AG20443 (cell line): ENCODE measurements around the gene RORC.
"Not testable (repeated sequence)": the region's sequence is repeated elsewhere in the genome, so short reads cannot be mapped to it uniquely, and the experiment has no call there.

Source experiments
- DNase-seq: peaks from one replicate; pipeline ENCODE4 v3.0.0; 2012; ENCODE audit warnings: low spot score, mixed read lengths

The RORC gene

DNA sequence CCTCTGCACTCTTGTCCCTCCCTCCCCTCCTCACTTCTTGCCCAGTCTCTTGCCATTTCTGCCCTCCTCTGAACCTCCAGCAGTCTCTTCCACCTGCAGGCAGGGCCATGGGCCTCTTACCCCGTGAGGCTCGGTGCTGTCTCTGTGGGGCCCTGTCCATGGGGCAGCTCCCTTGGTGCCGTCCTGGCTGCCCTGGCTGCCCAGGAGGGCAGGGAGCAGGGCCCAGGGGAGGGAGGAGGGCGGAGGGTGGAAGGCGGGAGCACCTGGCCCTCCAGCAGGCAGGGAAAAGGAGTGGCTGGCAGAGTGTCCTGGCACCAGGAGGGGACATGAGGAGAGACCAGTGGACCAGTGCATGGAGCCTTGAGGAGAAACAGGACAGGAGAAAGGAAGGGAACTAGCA, at the start of gene RORC:
Gene RORC, minus strand, starts transcription at position 198 of the 400 bp plus-strand sequence. Its CDS starts 38 bp downstream, at position 160.
- no peak for DNase-seq

DNA sequence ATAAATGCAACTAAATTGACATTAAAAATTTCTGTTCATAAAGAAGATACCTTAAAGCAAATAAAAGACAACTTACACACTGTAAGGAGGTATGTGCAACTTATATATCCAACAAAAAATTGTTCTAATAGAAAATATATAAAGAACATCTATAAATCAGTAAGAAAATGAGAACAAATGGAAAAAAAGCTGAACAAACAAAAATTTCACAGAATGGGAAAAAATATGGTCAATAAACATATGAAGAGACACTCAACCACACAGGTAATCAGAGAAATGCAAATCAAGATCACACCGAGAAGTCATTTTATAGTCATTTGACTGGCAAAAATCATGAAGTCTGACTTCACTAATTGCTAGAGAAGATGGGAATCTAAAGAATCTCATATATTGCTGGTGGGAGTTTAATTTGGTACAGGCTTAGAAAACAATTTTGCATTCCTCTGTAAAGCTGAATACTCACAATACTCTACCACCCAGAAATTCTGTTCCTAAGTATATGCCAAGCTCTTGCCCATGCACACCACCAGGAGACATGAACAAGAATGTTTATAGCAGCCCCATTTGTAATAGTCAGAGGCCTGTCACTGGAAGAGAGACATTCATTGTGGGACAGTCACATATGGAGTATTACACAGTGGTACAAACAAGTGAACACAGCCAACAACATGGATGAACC, 44.0 kb upstream of the RORC start:
- no peak for DNase-seq

DNA sequence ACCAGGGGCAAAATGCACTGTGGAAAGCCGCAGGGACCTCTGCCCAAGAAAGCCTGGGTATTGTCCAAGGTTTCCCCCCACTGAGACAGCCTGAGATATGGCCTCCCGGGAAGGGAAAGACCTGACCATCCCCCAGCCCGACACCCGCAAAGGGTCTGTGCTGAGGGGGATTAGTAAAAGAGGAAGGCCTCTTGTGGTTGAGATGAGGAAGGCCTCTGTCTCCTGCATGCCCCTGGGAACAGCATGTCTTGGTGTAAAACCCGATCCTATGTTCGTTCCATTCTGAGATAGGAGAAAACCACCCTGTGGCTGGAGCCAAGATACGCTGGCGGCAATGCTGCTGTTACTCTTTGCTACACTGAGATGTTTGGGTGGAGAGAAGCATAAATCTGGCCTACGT, 41.2 kb upstream of the RORC start:
- not testable (repeated sequence) for DNase-seq

DNA sequence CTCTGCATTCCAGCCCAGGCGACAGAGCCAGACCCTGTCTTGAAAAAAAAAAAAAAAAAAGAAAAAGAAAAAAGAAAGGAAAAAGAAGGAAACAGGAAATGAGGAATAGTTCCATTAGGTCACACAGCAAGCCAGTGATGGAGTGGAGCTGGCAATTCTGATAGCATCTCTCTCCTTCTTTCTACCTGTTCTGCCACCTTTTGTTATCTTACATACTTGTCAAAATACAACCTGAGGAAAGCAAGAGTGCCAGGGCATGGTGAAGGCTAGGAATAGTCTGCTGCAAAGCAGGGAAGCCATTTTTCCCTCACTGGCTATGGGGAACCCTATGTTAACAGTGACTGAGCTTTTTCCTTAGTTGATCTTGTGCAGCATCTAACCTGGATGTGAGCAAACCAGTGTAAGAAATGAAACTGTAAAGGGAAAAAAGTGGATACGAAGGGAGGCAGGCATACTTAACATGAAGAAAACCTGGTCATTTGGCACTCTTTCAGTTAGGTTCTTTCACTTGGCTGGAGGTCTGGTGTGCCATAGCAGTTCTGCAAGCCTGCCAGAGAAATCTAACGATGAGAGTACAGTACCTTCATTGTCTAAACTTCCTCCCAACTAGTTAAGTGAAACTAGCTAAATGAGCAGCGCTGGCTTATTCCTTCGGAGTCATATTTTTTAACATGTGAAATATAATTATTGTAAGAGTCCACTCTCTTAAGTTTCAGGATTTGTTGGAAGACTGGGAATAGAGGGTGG, 39.9 kb upstream of the RORC start:
- no peak for DNase-seq

DNA sequence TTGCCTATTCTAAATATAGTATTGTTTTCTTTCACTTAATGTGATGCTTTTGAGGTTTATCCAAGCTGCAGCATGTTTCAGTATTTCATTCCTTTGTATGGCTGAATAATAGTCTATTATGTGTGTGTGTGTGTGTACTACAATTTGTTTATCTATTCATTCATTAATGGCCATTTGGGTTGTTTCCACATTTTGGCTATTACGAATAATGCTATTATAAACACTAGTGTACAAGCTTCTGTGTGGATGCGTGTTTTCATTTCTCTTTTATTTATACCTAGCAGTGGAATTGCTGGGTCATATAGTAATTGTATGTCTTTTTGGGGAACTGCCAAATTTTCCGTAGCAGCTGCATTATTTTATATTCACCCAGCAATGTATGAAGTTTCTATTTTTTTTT, 36.9 kb upstream of the RORC start:
- DNase-seq = no peak

DNA sequence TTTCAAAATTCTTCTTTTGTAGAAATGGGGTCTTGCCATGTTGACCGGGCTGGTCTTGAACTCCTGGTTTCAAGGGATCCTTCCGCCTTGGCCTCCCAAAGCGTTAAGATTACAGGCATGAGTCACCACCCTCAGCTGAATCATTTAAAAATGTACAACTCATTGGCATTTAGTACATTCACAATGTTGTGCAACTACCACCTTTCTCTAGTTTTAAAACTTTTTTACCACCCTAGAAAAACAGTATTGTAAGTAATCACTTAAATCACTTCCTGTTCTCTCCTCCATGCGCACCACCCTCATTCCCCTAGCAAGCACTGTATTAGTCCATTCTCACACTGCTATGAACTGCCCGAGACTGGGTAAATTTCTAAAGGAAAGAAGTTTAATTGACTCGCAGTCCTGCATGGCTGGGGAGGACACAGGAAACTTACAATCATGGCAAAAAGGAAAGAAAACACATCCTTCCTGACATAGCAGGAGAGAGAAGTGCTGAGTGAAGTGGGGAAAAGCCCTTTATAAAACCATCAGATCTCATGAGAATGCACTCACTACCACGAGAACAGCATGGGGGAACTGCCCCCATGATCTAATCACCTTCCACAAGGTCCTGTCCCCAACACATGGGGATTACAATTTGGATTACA, 36.3 kb upstream of the RORC start:
- DNase-seq = peak; percentile 28

DNA sequence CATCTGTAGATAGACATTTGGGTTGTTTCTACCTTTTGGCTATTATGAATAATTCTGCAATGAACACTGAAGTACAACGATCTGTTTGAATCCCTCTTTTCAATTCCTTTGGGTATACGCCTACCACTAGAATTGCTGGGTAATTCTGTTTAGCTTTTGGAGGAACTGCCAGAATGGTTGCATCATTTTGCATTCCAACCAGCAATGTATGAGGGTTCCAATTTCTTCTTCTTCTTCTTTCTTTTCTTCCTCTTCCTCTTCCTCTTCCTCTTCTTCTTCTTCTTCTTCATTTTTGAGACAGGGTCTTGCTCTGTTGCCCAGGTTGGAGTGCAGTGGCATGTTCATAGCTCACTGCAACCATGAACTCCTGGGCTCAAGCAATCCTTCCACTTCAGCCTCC, 35.7 kb upstream of the RORC start:
- DNase-seq = no peak

DNA sequence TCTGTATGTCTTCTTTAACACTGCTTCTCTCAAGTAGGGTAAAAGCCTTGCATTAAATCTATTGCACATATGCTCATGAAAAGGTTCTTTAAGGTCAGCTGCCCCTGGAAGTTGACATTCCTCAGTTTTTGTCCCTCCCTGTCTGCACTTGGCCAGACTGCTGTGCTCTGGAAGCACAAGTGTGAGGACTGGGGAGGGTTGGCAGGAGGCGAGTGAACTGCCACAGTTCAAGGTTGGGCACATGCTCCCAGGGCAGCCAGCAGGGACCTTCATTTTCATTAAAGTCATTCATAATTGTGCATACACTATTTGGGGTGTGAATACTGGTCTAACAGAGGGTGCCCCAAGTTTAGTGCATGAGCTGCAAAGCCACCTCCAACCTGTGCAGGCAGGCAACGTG, 32.8 kb upstream of the RORC start:
- DNase-seq = peak; percentile 7

DNA sequence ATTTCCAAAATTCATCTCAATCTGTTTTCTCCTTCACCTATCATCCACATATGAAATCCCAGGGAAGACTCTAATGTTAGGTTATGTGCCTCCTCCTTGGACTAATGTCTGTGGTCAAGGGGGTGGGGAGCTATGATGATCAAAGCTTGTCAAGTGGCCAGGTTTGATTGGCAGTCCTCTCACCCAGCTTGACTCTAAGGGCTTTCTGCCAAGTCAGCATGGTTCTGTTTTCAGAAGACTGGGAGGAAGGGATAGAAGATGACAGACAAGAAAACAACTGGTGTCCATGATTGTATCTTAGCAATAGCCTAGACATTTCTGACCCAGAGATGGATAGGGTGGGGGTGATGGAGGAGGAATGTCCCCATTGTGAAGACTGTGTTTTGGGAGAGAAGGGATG, 31.0 kb upstream of the RORC start:
- DNase-seq = no peak

DNA sequence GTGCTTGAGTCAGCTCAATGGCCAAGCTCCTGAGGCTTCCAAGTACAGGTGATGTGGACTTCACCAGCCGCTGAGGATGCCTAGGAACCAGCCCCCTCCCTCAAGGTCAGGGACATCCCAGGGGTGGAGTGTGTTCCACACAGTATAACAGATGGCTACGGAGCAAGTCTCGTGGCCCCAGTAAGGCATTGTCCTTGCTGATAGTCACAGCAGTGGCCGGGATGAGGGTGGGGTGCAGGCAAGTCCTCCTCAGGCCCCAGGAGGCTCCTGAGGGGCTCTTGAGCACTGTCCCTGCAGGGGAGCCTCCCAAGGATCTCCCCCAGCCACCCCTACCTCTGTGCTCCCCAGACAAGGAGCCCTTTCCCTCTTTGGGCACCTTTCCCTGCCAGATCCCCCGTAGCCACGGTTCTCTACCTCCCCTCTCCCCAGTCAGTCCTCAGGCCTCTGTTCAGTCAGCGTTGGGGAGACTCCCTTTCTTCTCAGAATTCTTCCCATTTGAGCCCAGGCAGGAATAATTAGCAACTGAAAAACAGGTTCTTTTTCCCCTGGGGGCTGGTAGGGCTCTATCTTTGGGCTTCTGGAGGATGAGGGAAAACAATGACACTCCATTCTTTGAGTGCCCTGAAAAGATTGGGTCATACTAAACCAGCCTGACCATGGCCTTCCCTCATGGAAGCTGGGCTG, 29.0 kb upstream of the RORC start:
- DNase-seq = no peak

DNA sequence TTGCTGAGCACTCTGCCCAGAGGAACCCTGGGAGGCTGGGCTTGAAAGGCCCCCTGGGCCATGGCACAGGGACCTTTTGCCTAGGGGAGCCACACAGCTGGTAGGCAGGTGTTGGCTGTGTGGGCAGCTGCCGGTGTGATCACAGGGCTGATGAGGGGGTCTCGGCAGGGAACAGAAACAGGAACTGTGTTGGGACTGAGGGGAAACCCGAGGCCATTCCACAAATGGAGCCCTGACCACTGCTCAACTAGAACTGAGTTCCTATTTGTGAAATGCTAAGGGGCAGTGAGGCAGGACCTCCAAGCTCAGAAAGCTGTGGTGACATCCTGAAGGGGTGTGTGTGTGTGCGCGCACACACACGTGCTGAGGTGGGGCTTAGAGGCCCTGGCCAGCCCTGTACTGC, 28.3 kb upstream of the RORC start:
- DNase-seq = no peak

DNA sequence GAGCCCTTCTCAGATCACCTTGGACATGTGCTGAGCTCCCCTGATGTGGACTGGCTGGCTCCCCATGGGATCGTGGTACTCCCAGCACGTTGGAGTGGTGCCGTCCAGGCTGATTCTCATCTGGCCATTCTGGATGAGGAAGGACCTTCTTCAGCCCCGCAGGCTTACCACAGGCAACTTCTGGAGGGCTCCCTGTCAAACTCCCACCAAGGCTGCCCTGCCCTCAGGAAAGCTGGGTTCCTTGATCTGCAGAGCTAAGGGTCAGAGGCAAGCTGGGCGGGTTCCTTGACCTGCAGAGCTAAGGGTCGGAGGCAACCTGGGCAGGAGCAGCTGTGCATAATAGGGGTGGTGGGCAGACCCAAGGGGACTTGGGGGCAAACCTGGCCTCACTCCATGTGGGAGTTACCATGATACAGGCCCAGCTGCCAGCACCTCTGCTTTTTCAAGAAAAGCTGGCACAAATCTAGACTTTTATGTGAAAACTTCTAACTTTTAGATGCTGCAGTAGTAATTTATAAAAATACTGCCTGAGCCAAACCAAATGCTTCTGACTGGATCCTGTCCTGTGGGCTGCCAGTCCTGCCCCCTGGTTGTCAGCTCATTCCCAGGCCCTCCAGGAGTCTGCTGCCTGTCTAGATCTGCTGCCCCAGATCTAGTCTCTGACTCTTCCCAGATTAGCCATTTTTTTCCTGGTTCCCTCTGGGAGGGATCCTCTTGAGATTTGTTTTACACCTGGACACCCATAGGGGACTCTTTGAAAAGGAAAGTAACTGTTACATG, 27.5 kb upstream of the RORC start:
- DNase-seq = peak; percentile 11

DNA sequence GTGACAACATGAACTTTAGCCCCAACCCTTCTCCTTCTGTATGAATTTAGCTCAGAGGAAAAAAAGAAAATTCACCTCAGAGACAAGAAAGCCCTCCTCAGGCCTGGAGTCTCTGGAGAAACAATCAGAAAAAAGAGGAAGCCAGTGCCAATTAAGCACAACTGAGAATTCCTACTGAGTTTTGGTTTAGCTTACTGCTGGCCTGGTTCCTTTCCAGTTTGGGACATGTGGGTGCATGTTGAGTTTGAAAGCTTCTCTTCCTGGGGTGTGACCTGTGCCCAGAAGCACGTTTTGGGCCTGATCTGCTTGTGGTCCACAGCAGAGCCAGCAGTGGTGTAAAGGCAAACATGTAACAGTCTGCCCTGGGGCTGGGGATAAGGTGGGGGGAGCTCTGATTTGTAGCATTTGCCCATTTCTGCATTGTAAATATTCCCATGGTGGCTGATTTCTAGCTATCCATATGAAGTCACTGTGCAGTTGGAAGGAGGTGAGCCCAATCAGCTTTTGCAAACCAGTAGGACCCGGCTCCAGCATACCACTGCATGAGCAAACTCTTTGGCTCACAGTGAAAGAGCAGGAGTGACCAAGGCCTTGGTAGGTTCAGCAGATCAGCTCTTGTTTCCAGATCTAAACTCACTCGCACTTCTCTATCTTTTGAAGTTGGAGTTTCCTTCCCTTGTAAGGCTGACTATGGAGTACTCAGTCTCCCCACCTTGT, 26.6 kb upstream of the RORC start:
- peak; percentile 60 for DNase-seq

DNA sequence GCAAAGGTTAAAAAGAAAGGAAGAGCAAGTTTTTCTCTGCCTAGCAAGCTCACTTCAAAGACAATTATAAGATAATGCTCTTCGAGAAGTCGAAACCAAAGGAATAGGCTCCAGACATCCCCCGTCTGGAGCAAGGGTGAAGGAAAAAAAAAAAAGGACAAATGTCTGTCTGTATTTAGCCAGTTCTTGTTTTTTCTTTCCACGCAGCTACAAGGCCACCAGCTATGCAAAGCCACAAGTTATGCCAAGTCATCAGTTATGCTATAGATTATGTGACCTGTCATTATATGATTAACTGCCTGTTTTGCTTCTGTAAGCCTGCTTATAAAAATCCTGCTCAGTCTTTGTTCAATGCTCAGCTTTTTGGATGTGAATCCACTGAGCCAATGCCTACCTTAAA, 24.3 kb upstream of the RORC start:
- DNase-seq = peak; percentile 6

DNA sequence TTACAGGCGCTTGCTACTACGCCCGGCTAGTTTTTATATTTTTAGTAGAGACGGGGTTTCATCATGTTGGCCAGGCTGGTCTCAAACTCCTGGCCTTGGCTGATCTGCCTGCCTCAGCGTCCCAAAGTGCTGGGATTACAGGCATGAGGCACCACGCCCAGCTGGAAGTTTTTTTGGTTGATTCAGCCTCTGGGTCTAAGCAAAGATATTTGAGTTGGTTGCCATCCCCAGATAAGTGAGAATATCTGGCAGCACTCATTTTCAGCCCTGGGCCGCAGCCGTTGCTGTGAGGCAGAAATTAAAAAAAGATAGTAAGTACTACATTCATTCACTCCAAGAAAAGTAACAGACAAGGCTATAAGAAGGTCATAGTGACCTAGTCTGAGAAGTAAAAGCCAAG, 23.9 kb upstream of the RORC start:
- DNase-seq = peak; percentile 65

DNA sequence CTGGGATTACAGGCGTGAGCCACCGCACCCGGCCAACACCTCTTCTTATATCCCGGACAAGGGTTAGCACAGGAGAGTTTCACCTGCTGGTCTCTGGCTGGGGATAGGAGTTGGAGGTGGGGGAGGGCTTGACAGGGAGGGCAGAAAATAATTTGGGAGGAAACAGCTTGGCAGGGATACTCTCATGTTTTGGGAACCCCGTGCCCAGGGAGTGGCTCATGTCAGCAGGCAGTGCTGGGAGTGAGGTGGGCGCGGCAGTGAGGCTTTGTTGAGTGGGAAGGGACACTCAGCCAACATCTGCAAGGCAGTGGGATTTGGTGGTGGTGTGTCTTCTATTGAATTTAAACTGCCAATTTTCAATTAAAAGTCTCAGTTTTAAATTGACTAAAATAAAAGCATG, 23.1 kb upstream of the RORC start:
- no peak for DNase-seq

DNA sequence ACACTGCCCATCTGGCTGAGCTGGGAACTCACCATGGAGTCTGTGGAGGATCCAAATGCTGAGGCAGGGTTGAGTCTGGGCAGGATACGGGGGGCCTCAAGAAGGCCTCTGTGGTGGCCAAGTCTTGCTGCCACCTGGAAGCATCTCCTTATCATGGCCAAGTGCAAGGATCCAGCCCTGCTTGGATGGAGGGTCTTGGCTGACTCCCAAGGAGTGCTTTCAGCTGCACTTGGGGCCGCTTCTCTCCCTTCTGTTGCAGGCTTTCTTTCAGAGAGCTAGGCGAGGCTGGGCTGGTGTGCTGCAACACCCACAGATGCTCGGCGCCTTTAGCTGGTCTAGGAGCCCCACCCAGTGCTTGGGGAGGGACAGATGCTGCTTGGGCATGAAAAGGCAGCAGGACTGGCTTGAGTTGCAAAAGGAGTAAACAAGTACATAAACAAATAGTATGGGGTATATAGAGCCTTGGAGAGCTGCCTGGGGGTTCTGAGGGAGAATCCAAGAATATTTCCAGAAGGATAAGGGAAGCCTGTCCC, 21.9 kb upstream of the RORC start, which contains the start of gene THEM5:
Gene THEM5, minus strand, starts transcription at position 302 of the 533 bp plus-strand sequence. Its CDS starts 147 bp downstream, at position 155.
- peak; percentile 55 for DNase-seq

DNA sequence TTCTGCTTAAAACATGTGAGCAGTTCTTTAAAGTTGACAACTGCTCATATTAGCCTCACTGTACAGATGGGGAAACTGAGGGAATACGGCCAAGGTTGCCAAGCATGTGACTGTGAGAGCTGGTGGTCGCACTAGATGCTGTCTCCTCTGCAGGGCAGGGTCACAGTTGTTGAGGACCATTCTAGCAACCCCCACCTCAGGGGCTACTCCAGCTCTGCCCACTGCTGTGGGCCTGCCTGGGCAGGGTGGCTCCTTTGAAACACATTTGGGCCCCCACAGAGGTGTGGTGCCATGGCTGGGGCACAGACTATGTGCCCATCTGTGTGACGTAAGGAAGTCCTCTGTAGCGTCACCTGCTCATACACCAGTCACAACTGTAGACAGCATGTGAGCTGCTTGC, 21.1 kb upstream of the RORC start:
- DNase-seq = no peak

DNA sequence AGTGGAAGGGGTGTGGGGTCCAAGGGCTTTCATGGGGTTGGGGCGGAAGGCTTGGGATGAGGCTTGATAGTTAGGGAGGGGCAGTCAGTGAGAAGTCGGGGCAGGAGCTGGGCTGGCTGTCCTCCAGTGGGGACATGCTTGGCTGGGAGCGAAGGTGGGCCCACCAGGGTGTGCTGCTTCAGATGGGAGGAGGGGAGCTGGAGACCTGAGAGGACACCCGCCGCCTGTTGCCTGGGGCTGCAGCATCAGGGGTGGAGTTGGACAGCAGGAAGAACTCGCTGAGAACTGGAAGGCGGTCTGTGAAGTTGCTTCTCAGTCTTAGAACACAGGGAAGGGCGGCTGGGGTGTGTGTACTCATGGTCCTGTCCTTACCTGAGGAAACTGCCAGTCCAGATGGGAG, 20.3 kb upstream of the RORC start:
- no peak for DNase-seq

DNA sequence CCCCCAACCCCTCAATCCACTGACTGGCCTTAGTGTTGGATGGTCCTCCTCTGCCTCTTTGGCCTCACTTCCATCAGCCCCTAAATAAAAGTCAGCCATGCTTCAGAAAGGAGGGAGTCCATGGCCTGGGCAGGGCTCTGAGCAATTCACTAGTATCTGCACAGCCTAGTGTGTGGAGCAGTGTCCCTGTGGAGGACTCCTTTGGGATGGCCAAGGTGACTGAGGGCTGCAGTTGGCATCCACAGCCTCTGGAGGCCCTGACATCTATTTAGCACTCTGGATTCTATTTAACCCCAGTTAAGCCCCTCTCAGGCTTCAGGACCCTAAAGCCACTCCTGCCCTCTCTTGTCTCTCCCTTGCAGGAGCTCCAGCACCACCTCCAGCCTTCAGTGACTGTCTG, 18.3 kb upstream of the RORC start:
- no peak for DNase-seq

DNA sequence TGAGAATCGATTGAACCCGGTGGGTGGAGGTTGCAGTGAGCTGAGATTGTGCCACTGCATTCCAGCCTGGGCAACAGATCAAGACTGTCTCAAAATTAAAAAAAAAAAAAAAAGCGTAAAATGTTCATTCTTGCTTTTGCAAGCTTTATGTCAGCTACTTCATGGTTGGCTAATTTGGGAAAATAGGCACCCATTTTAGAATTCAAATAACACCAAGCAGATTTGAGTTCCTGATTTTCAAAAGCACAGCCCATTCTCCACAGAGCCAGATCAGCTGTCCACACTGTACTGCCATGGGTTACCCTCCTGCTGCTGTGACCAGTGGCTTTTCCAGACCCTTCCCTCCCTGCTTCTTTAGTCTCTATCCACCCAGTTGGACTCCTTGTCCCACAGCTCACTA, 17.5 kb upstream of the RORC start:
- no peak for DNase-seq
